GM12891 (cell line): ENCODE data around the gene MCTP1. TPM values are rescaled to one million over a fixed set of nuclear protein-coding genes. Genes with fewer than 3 reads are reported as not detected.

ENCODE experiments used
- DNase-seq: peaks from one replicate; pipeline ENCODE4 v3.0.0; 2011; ENCODE audit warnings: low spot score; ENCODE audit not compliant: insufficient read length
- FAIRE-seq: peaks from 2 replicates; lab custom pipeline; 2011; peaks lifted over from hg19 to GRCh38; lab: Jason Lieb, UNC
- PAX5 ChIP-seq: IDR thresholded peaks from 2 replicates; pipeline ENCODE4 v1.6.1; 2011; ENCODE audit warnings: low read length, moderate library complexity, mild to moderate bottlenecking; ENCODE audit not compliant: insufficient read depth, severe bottlenecking
- POLR2A ChIP-seq: IDR thresholded peaks from 2 replicates; pipeline ENCODE4 v1.6.1; 2011; ENCODE audit warnings: low read depth, low read length, control low read depth
- POLR2AphosphoS5 ChIP-seq: IDR thresholded peaks from 2 replicates; pipeline ENCODE4 v1.6.1; 2011; ENCODE audit warnings: low read depth, low read length, control low read depth
- POU2F2 ChIP-seq: IDR thresholded peaks from 2 replicates; pipeline ENCODE4 v1.6.1; 2011; ENCODE audit warnings: low read depth, mild to moderate bottlenecking, control low read depth, low read length, moderate library complexity
- SPI1 ChIP-seq: IDR thresholded peaks from 2 replicates; pipeline ENCODE4 v1.6.1; 2011; ENCODE audit warnings: low read depth, low read length, control low read depth
- TAF1 ChIP-seq: IDR thresholded peaks from 2 replicates; pipeline ENCODE4 v1.6.1; 2011; ENCODE audit warnings: low read depth, low read length, control low read depth
- polyA plus RNA-seq: library from polyadenylated mRNA; unstranded; fragments of >200 nt; gene quantifications from one replicate; pipeline ENCODE4 v1.2.1, GENCODE V29; 2012; ENCODE audit warnings: low read depth, missing spikeins, inconsistent platforms; ENCODE audit not compliant: missing spikeins

Gene MCTP1
- 10.3 TPM for polyA plus RNA-seq

- TF ChIP-seq TAF1 (no peak), POLR2AphosphoS5 (no peak), SPI1 (no peak), PAX5 (no peak), POLR2A (no peak), POU2F2 (no peak)
- DNase-seq (peak; percentile 28), FAIRE-seq (no peak)
These were observed at the start of gene MCTP1 for GRCh38 chr5:95284572-95285408. TSS of gene MCTP1 (minus strand) at chr5:95285094.

GRCh38 chr5:95332158-95332557, 47.3 kb upstream of the MCTP1 start:
- FAIRE-seq = no peak
- TF ChIP-seq SPI1 (no peak), POU2F2 (no peak), POLR2A (no peak), TAF1 (no peak), PAX5 (no peak), POLR2AphosphoS5 (no peak)
- DNase-seq = no peak

GRCh38 chr5:95331358-95331757, 46.5 kb upstream of the MCTP1 start:
- FAIRE-seq = no peak
- DNase-seq = no peak
- TF ChIP-seq PAX5 = no peak

- FAIRE-seq (no peak), DNase-seq (no peak)
- TF ChIP-seq TAF1 = no peak
- no peak for TF ChIP-seq POLR2A
- no peak for TF ChIP-seq PAX5
- TF ChIP-seq POLR2AphosphoS5 = no peak
- no peak for TF ChIP-seq POU2F2
- TF ChIP-seq SPI1 = no peak
These were observed 42.3 kb upstream of the MCTP1 start for GRCh38 chr5:95327211-95327610.

GRCh38 chr5:95317687-95318086, 32.8 kb upstream of the MCTP1 start:
- no peak for DNase-seq
- no peak for FAIRE-seq
- TF ChIP-seq TAF1 (no peak), SPI1 (no peak), POLR2AphosphoS5 (no peak), PAX5 (no peak), POLR2A (no peak), POU2F2 (no peak)

DNA sequence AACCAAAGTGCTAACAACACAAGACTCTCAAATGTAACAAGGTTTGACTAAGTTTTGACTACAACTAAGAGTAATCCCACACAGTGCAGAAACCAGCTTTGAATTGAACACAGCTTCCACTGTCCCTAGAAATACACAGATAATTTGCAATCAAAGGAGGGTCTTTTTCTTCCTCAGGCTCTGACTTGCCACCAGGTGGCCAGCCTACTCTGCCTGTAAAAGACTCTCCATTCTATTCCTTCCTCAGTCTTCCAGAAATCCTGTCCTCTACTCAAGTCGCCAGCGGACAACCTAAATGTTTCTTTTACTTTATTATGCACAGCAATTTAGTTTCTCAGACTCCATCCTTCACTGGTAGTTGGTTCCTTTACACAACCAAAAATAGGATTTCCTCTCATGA, 32.2 kb upstream of the MCTP1 start:
- DNase-seq = no peak
- TF ChIP-seq SPI1 (no peak), POLR2AphosphoS5 (no peak), TAF1 (no peak), PAX5 (no peak), POU2F2 (no peak), POLR2A (no peak)
- no peak for FAIRE-seq

- no peak for FAIRE-seq
- TF ChIP-seq POLR2A (no peak), SPI1 (no peak), TAF1 (no peak), POLR2AphosphoS5 (no peak), PAX5 (no peak), POU2F2 (no peak)
- no peak for DNase-seq
These were observed 19.8 kb upstream of the MCTP1 start for GRCh38 chr5:95304711-95305110.

- no peak for TF ChIP-seq TAF1
- no peak for TF ChIP-seq POU2F2
- no peak for TF ChIP-seq POLR2AphosphoS5
- TF ChIP-seq POLR2A = no peak
- TF ChIP-seq SPI1 = no peak
- no peak for TF ChIP-seq PAX5
- no peak for DNase-seq
- no peak for FAIRE-seq
These were observed 13.8 kb upstream of the MCTP1 start for GRCh38 chr5:95298651-95299050.

DNA sequence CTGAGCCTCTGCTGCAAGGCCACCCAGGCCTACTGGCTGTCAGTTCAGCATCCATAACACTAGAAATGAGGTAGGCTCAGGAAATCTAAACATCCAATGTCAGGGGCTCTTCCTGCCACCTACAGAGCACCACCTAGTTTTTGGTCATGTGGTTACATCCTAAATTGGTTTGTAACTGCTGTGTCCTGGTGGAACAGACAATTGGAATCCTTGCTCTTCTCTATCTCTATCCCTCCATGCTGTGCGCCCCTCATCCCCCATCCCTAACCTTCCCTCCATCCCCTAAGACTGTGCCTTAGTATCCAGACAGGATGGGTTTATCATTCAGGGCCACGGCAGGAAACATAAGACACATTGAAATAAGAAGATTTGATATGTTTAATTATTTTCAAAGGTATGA, 11.4 kb upstream of the MCTP1 start:
- no peak for TF ChIP-seq TAF1
- no peak for TF ChIP-seq SPI1
- no peak for TF ChIP-seq POLR2A
- TF ChIP-seq PAX5 = no peak
- TF ChIP-seq POLR2AphosphoS5 = no peak
- no peak for TF ChIP-seq POU2F2
- DNase-seq (no peak), FAIRE-seq (no peak)
